Gastrocnemius medialis (tissue), 4 donors: ENCODE results near the gene SSTR5. TPM values are rescaled to one million over a fixed set of nuclear protein-coding genes. Genes with fewer than 3 reads are reported as not detected.

Experiments used
- ATAC-seq, 2 donors: fragments of 150-250 bp; one replicate each; pipeline ENCODE4 v1.9.1; 2016
- DNase-seq, 2 donors: peaks; one replicate each; pipeline ENCODE4 v3.0.0-alpha.2; 2019
- H3K27ac ChIP-seq, 4 donors: fragments of 200-600 bp; sonication (generic); 1 replicate in 1 of 4; 2 replicates in 3 of 4; pipeline ENCODE4 v1.5.1; 2016 to 2018; ENCODE audit warnings: mild to moderate bottlenecking in 2 of 4, moderate library complexity in 1 of 4
- H3K27me3 ChIP-seq, 3 donors: fragments of 200-600 bp; sonication (generic) in 2 of 3; 1 replicate in 1 of 3; 2 replicates in 2 of 3; pipeline versions ENCODE4 v1.5.1 to v1.6.0; 2016 to 2019; ENCODE audit warnings: mild to moderate bottlenecking in 1 of 3, moderate library complexity in 1 of 3
- H3K36me3 ChIP-seq, 2 donors: fragments of 200-600 bp; sonication (generic) in 1 of 2; one replicate each; pipeline ENCODE4 v1.5.1; 2017 to 2018
- H3K4me1 ChIP-seq, 2 donors: fragments of 200-600 bp; sonication (generic) in 1 of 2; one replicate each; pipeline ENCODE4 v1.5.1; 2016 to 2017; ENCODE audit warnings: mild to moderate bottlenecking in 2 of 2
- H3K4me3 ChIP-seq, 4 donors: fragments of 200-600 bp; sonication (generic) in 3 of 4; 1 replicate in 1 of 4; 2 replicates in 3 of 4; pipeline ENCODE4 v1.5.1; 2016 to 2019; ENCODE audit warnings: mild to moderate bottlenecking in 2 of 4
- H3K9me3 ChIP-seq, 3 donors: fragments of 200-600 bp; sonication (generic) in 2 of 3; 1 replicate in 1 of 3; 2 replicates in 2 of 3; pipeline ENCODE4 v1.5.1; 2016 to 2019
- CTCF ChIP-seq, 5 experiments: fragments of 450-650 bp in 3 of 5; fragments of 200-600 bp in 2 of 5; sonication (generic) in 2 of 5; IDR thresholded peaks in 4 of 5; conservative IDR thresholded peaks in 1 of 5; 1 replicate in 4 of 5; 2 replicates in 1 of 5; pipeline ENCODE4 v1.5.1; 2016 to 2019; ENCODE audit warnings: antibody characterized with exemption in 5 of 5, mild to moderate bottlenecking in 3 of 5, moderate library complexity in 3 of 5
- POLR2A ChIP-seq, 2 donors: fragments of 450-650 bp; IDR thresholded peaks; one replicate each; pipeline ENCODE4 v1.6.1; 2017; ENCODE audit warnings: antibody characterized with exemption in 2 of 2, mild to moderate bottlenecking in 2 of 2, moderate library complexity in 2 of 2
- in situ Hi-C, 4 donors: fragments of 200-750 bp; cut with MboI; loops; one replicate each; pipeline versions ENCODE4 v1.15.0 to v1.8.0; 2017; ENCODE audit warnings: low sequenced_read_pairs in 4 of 4
- intact Hi-C: fragments of 100-400 bp; cut with DNase I; formaldehyde crosslinking; loops from one replicate; pipeline ENCODE4 v1.15.1; 2023; ENCODE audit warnings: low total_unique reads
- total RNA-seq, 4 donors: library from RNA; depleted of rRNA; stranded (reverse); fragments of >200 nt; gene quantifications; one replicate each; pipeline versions ENCODE4 v1.1.0 to v1.2.3, GENCODE V29; 2016

SSTR5 gene
- total RNA-seq, 4 donors from 2014 or later: 0.24 to 1.3 (median 0.33) TPM; not detected in 1

GRCh38 chr16:1042049-1042744 is 30.4 kb upstream of the SSTR5 start:
- Histone ChIP-seq H3K27me3 (peaks cover 42 to 79% (median 71%) of the 10 kb centered on the region in 3 donors), H3K27ac (no peak overlapping the region), H3K4me1 (no peaks in the 10 kb centered on the region), H3K4me3 (no peak overlapping the region), H3K36me3 (no peaks in the 10 kb centered on the region), H3K9me3 (no peaks in the 10 kb centered on the region)
- in situ Hi-C loops (no loop called here), intact Hi-C loops (loop anchor here (5.0 kb wide), 1 partner anchor 345 kb away; no protein-coding TSS in a partner anchor)
- DNase-seq: no peak
- no peak for ATAC-seq
- TF ChIP-seq POLR2A (IDR thresholded peaks at IDR 0.05): no peak
- no peak for TF ChIP-seq CTCF (IDR thresholded peaks at IDR 0.05 in 4 of 5, conservative IDR thresholded peaks at IDR 0.05 in 1 of 5)

GRCh38 chr16:1042866-1043265 is 29.7 kb upstream of the SSTR5 start:
- Histone ChIP-seq H3K27me3 (peaks cover 49 to 80% (median 72%) of the 10 kb centered on the region in 3 donors), H3K4me1 (no peaks in the 10 kb centered on the region), H3K27ac (no peak overlapping the region), H3K9me3 (no peaks in the 10 kb centered on the region), H3K4me3 (no peak overlapping the region), H3K36me3 (no peaks in the 10 kb centered on the region)
- no peak for TF ChIP-seq POLR2A (IDR thresholded peaks at IDR 0.05)
- TF ChIP-seq CTCF (IDR thresholded peaks at IDR 0.05 in 4 of 5, conservative IDR thresholded peaks at IDR 0.05 in 1 of 5): no peak
- intact Hi-C loops (loop anchor here (5.0 kb wide), 1 partner anchor 344 kb away; no protein-coding TSS in a partner anchor), in situ Hi-C loops (no loop called here)
- DNase-seq (no peak), ATAC-seq (no peak)

- H3K4me1 ChIP-seq: peaks cover 0 to 4% of the 10 kb centered on the region in 2 donors
- H3K36me3 ChIP-seq: no peaks in the 10 kb centered on the region
- DNase-seq (no peak), ATAC-seq (no peak)
- intact Hi-C loops (loop anchor here (5.0 kb wide), 1 partner anchor 343 kb away; no protein-coding TSS in a partner anchor), in situ Hi-C loops (no loop called here)
- TF ChIP-seq CTCF (IDR thresholded peaks at IDR 0.05 in 4 of 5, conservative IDR thresholded peaks at IDR 0.05 in 1 of 5) (no peak), POLR2A (IDR thresholded peaks at IDR 0.05) (no peak)
- H3K27ac ChIP-seq: no peak overlapping the region
- no peak overlapping the region for H3K4me3 ChIP-seq
- H3K27me3 ChIP-seq: peaks cover 54 to 79% (median 78%) of the 10 kb centered on the region in 3 donors
- H3K9me3 ChIP-seq: no peaks in the 10 kb centered on the region
Measured at GRCh38 chr16:1043881-1044451, 28.6 kb upstream of the SSTR5 start.

- intact Hi-C loops: loop anchor here (5.0 kb wide), 1 partner anchor 343 kb away; no protein-coding TSS in a partner anchor
- H3K9me3 ChIP-seq: no peaks in the 10 kb centered on the region
- no peak for ATAC-seq
- no peaks in the 10 kb centered on the region for H3K36me3 ChIP-seq
- no peak overlapping the region for H3K27ac ChIP-seq
- TF ChIP-seq CTCF (IDR thresholded peaks at IDR 0.05 in 4 of 5, conservative IDR thresholded peaks at IDR 0.05 in 1 of 5): no peak
- TF ChIP-seq POLR2A (IDR thresholded peaks at IDR 0.05): no peak
- peaks cover 55 to 78% (median 72%) of the 10 kb centered on the region in 3 donors for H3K27me3 ChIP-seq
- no peak for DNase-seq
- H3K4me1 ChIP-seq: peaks cover 0 to 4% of the 10 kb centered on the region in 2 donors
- H3K4me3 ChIP-seq: no peak overlapping the region
- in situ Hi-C loops: no loop called here
Measured at GRCh38 chr16:1044460-1045309, 27.9 kb upstream of the SSTR5 start.
